ENCODE results near the gene ANXA11.

- TF ChIP-seq CTCF (IDR thresholded peaks at IDR 0.05; ENCODE audit: control extremely low read depth in 1 of 3, insufficient read depth in 1 of 3, low read depth in 1 of 3, low read length in 3 of 3) = no peak
- TF ChIP-seq JUND (IDR thresholded peaks at IDR 0.05; ENCODE audit: low read length) = no peak
- no peak for TF ChIP-seq CREB1 (IDR thresholded peaks at IDR 0.05)
- no peak for TF ChIP-seq ATF3 (IDR thresholded peaks at IDR 0.05; ENCODE audit: insufficient read depth, low read depth, low read length)
- TF ChIP-seq RAD21 (IDR thresholded peaks at IDR 0.05 in 1 of 2, conservative IDR thresholded peaks at IDR 0.05 in 1 of 2; ENCODE audit: low read depth in 2 of 2, low read length in 2 of 2) = no peak
- no peak for TF ChIP-seq POLR2AphosphoS5 (IDR thresholded peaks at IDR 0.05; ENCODE audit: low read depth, low read length)
- no peak for TF ChIP-seq SP2 (IDR thresholded peaks at IDR 0.05; ENCODE audit: low read length)
- TF ChIP-seq EZH2 (IDR thresholded peaks at IDR 0.05; ENCODE audit: low read depth, low read length, severe bottlenecking) = no peak
- TF ChIP-seq EP300 (IDR thresholded peaks at IDR 0.05; ENCODE audit: borderline replicate concordance in 1 of 2, low read depth in 2 of 2, low read length in 2 of 2) = no peak
- TF ChIP-seq JUN (IDR thresholded peaks at IDR 0.05; ENCODE audit: low read depth, low read length) = no peak
- no peak for TF ChIP-seq TCF12 (IDR thresholded peaks at IDR 0.05; ENCODE audit: low read depth, low read length)
- no peak for TF ChIP-seq SAP30 (IDR thresholded peaks at IDR 0.05; ENCODE audit: insufficient read depth, insufficient replicate concordance, low read length)
- TF ChIP-seq MAX (IDR thresholded peaks at IDR 0.05) = no peak
Measured at GRCh38 chr10:80148166-80148805, 57.1 kb downstream of the ANXA11 start.
